Measurements from ENCODE around the gene FGF19.

GRCh38 chr11:69689484-69690319 lies 14.1 kb downstream of the FGF19 start:
- TF ChIP-seq CTCF (IDR thresholded peaks at IDR 0.05; ENCODE audit: poor library complexity, severe bottlenecking), result no peak
- TF ChIP-seq EZH2 (IDR thresholded peaks at IDR 0.05; ENCODE audit: borderline replicate concordance, insufficient read depth, low read length, poor library complexity, severe bottlenecking), result no peak
- TF ChIP-seq POLR2AphosphoS5 (IDR thresholded peaks at IDR 0.05), result no peak
- no peak for TF ChIP-seq EP300 (conservative IDR thresholded peaks at IDR 0.05; ENCODE audit: poor library complexity, severe bottlenecking)
- no peak for TF ChIP-seq RAD21 (conservative IDR thresholded peaks at IDR 0.05)
